ENCODE results near the gene SERPINE2. TPM values are rescaled to one million over a fixed set of nuclear protein-coding genes. Genes with fewer than 3 reads are reported as not detected.
A peak's percentile ranks its signal among the peaks of the same experiment; 100 is the strongest.
"Not testable (repeated sequence)": the region's sequence is repeated elsewhere in the genome, so short reads cannot be mapped to it uniquely, and the experiment has no call there.

Gene SERPINE2
- total RNA-seq, 1 experiment from 2014 or later = 380 TPM

DNA sequence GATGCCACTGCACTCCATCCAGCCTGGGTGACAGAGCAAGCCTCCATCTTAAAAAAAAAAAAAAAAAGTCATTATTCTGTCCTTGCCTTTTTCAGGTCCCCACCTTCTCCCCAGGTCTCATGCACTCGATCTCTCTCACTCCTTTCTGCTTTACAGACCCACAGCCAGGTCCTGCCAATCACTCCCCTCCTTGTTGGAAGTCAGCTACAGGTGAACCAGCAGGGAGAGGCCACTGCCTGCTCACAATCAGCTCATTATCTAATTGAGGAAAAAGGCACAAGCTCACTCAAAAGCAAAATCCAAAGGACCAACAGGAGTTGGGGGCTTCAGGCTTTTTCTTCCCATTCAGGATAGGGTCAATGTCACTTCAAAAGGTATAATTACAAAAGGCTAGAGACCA lies 96.0 kb downstream of the SERPINE2 start:
- Histone ChIP-seq H3K4me1 (ENCODE audit: insufficient read depth, low read length, poor library complexity, severe bottlenecking) (peaks cover 31% of the 10 kb centered on the region), H3K4me3 (ENCODE audit: low read depth, low read length, poor library complexity, severe bottlenecking) (peak overlapping the region; percentile 97), H3K9me3 (ENCODE audit: low read depth, low read length, poor library complexity, severe bottlenecking) (no peaks in the 10 kb centered on the region), H3K36me3 (ENCODE audit: insufficient read depth, low read length, poor library complexity, severe bottlenecking) (peaks cover 3% of the 10 kb centered on the region), H3K27me3 (replicated peaks; ENCODE audit: insufficient read depth, low read depth, low read length, poor library complexity) (no peaks in the 10 kb centered on the region), H3K27ac (ENCODE audit: low read depth, low read length, poor library complexity, severe bottlenecking) (peak overlapping the region; percentile 97)
- no peak for DNase-seq (ENCODE audit: low spot score)
- TSS peak; percentile 67 for BruUV-seq (replicated peaks)
- ChIA-PET CTCF (interaction anchor here (0.9 to 1.0 kb wide), 2 partner anchors 51 to 417 kb away, joined by 3 read pairs; no protein-coding TSS in a partner anchor), POLR2A (ENCODE audit: low non-redundant PET) (no interaction called here)
- intact Hi-C loops (cut with micrococcal nuclease; ENCODE audit: unreplicated experiment) = no loop called here
- TF ChIP-seq EZH2 (IDR thresholded peaks at IDR 0.05; ENCODE audit: borderline replicate concordance, low read depth, low read length, poor library complexity, severe bottlenecking) (no peak), CTCF (conservative IDR thresholded peaks at IDR 0.05; ENCODE audit: low read depth, low read length) (no peak)

GRCh38 chr2:223941579-223942277 lies 97.4 kb downstream of the SERPINE2 start:
- Histone ChIP-seq H3K27ac (ENCODE audit: low read depth, low read length, poor library complexity, severe bottlenecking) (peak overlapping the region; percentile 38), H3K9me3 (ENCODE audit: low read depth, low read length, poor library complexity, severe bottlenecking) (no peaks in the 10 kb centered on the region), H3K36me3 (ENCODE audit: insufficient read depth, low read length, poor library complexity, severe bottlenecking) (peaks cover 3% of the 10 kb centered on the region), H3K4me3 (ENCODE audit: low read depth, low read length, poor library complexity, severe bottlenecking) (no peak overlapping the region), H3K4me1 (ENCODE audit: insufficient read depth, low read length, poor library complexity, severe bottlenecking) (peaks cover 33% of the 10 kb centered on the region), H3K27me3 (replicated peaks; ENCODE audit: insufficient read depth, low read depth, low read length, poor library complexity) (no peaks in the 10 kb centered on the region)
- ChIA-PET CTCF (no interaction called here), POLR2A (ENCODE audit: low non-redundant PET) (no interaction called here)
- TF ChIP-seq EZH2 (IDR thresholded peaks at IDR 0.05; ENCODE audit: borderline replicate concordance, low read depth, low read length, poor library complexity, severe bottlenecking) (no peak), CTCF (conservative IDR thresholded peaks at IDR 0.05; ENCODE audit: low read depth, low read length) (no peak)
- no TSS peak for BruUV-seq (replicated peaks)
- intact Hi-C loops (cut with micrococcal nuclease; ENCODE audit: unreplicated experiment) = no loop called here
- DNase-seq (ENCODE audit: low spot score) = no peak

DNA sequence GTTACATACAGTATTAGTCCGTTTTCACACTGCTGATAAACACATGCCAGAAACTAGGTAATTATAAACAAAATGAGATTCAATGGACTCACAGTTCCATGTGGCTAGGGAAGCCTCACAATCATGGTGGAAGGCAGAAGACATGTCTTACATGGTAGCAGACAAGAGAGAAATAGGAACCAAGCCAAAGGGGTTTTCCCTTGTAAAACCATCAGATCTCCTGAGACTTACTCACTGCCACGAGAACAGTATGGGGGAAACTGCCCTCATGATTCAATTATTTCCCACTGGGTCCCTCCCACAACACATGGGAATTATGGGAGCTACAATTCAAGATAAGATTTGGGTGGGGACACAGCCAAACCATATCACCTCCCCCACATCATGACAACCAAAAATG lies 99.6 kb downstream of the SERPINE2 start:
- H3K27me3 ChIP-seq (replicated peaks; ENCODE audit: insufficient read depth, low read depth, low read length, poor library complexity); H3K4me3 ChIP-seq (ENCODE audit: low read depth, low read length, poor library complexity, severe bottlenecking); intact Hi-C loops (cut with micrococcal nuclease; ENCODE audit: unreplicated experiment); POLR2A ChIA-PET (ENCODE audit: low non-redundant PET); H3K9me3 ChIP-seq (ENCODE audit: low read depth, low read length, poor library complexity, severe bottlenecking); BruUV-seq (replicated peaks); H3K27ac ChIP-seq (ENCODE audit: low read depth, low read length, poor library complexity, severe bottlenecking); H3K36me3 ChIP-seq (ENCODE audit: insufficient read depth, low read length, poor library complexity, severe bottlenecking); DNase-seq (ENCODE audit: low spot score); CTCF ChIA-PET: not testable (repeated sequence)
- H3K4me1 ChIP-seq (ENCODE audit: insufficient read depth, low read length, poor library complexity, severe bottlenecking) = peaks cover 41% of the 10 kb centered on the region

DNA sequence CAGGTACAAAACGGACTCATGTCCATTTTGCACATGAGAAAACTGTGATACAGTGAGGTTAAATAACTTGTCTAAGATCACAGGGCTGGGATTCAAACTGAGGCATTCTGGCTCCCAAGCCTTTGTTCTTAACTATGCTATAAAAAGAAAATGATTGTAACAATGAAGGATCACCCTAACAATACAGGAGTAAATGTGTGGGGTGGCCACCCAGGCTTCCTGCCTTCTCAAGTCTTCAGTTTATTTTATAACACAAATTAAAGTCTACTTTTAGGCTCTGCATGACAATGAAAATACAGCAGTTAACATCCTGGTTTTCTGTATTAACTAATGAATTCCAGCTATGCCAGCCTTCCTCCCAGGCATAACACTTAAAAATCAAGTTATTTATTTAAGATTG lies 101.6 kb downstream of the SERPINE2 start:
- no peaks in the 10 kb centered on the region for H3K9me3 ChIP-seq (ENCODE audit: low read depth, low read length, poor library complexity, severe bottlenecking)
- intact Hi-C loops (cut with micrococcal nuclease; ENCODE audit: unreplicated experiment) = no loop called here
- H3K36me3 ChIP-seq (ENCODE audit: insufficient read depth, low read length, poor library complexity, severe bottlenecking) = peaks cover 3% of the 10 kb centered on the region
- peaks cover 48% of the 10 kb centered on the region for H3K4me1 ChIP-seq (ENCODE audit: insufficient read depth, low read length, poor library complexity, severe bottlenecking)
- POLR2A ChIA-PET (ENCODE audit: low non-redundant PET) = no interaction called here
- no peaks in the 10 kb centered on the region for H3K27me3 ChIP-seq (replicated peaks; ENCODE audit: insufficient read depth, low read depth, low read length, poor library complexity)
- BruUV-seq (replicated peaks) = no TSS peak
- CTCF ChIA-PET = no interaction called here
- no peak for DNase-seq (ENCODE audit: low spot score)
- H3K4me3 ChIP-seq (ENCODE audit: low read depth, low read length, poor library complexity, severe bottlenecking) = no peak overlapping the region
- peak overlapping the region; percentile 12 for H3K27ac ChIP-seq (ENCODE audit: low read depth, low read length, poor library complexity, severe bottlenecking)
- TF ChIP-seq CTCF (conservative IDR thresholded peaks at IDR 0.05; ENCODE audit: low read depth, low read length) (no peak), EZH2 (IDR thresholded peaks at IDR 0.05; ENCODE audit: borderline replicate concordance, low read depth, low read length, poor library complexity, severe bottlenecking) (no peak)

All from A673 (cell line).